ENCODE results near the gene PCDHGA9.
"Not testable (repeated sequence)": the region's sequence is repeated elsewhere in the genome, so short reads cannot be mapped to it uniquely, and the experiment has no call there.

The PCDHGA9 gene

DNA sequence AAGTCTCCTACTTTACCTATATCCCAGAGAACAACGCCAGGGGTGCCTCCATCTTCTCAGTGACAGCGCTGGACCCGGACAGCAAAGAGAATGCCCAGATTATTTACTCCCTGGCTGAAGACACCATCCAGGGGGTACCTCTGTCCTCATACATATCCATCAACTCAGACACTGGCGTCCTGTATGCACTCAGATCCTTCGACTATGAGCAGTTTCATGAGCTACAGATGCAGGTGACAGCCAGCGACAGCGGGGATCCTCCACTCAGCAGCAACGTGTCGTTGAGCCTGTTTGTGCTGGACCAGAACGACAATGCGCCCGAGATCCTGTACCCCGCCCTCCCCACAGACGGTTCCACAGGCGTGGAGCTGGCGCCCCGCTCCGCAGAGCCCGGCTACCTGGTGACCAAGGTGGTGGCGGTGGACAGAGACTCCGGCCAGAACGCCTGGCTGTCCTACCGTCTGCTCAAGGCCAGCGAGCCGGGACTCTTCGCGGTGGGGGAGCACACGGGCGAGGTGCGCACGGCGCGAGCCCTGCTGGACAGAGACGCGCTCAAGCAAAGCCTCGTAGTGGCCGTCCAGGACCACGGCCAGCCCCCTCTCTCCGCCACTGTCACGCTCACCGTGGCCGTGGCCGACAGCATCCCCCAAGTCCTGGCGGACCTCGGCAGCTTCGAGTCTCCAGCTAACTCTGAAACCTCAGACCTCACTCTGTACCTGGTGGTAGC is 12.1 kb downstream of the PCDHGA9 start:
- not testable (repeated sequence) for DNase-seq

DNA sequence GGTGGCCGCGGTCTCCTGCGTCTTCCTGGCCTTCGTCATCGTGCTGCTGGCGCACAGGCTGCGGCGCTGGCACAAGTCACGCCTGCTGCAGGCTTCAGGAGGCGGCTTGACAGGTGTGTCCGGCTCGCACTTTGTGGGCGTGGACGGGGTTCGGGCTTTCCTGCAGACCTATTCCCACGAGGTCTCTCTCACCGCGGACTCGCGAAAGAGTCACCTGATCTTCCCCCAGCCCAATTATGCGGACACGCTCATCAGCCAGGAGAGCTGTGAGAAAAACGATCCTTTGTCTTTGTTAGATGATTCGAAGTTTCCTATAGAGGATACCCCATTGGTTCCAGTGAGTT is 12.7 kb downstream of the PCDHGA9 start:
- not testable (repeated sequence) for DNase-seq

DNA sequence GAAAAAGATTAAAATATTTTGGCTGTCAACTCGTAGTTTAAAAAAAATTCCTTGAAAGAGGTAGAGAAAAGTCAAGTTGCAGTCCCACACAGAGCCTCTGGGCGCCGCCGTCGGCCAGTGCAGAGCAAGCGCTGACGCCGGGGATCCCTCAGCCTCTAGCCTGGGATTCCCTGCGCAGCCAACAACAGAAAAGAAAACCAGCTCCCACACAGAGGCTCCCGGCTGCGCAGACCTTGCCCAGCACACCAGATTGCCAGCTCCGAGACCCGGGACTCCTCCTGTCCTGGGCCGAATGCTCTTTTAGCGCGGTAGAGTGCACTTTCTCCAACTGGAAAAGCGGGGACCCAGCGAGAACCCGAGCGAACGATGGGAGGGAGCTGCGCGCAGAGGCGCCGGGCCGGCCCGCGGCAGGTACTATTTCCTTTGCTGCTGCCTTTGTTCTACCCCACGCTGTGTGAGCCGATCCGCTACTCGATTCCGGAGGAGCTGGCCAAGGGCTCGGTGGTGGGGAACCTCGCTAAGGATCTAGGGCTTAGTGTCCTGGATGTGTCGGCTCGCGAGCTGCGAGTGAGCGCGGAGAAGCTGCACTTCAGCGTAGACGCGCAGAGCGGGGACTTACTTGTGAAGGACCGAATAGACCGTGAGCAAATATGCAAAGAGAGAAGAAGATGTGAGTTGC is 15.1 kb downstream of the PCDHGA9 start, which contains the start of gene PCDHGB7:
TSS of gene PCDHGB7 (plus strand) at position 184 of the 679 bp plus-strand sequence. CDS start at position 367, 183 bp downstream.
- DNase-seq: not testable (repeated sequence)

DNA sequence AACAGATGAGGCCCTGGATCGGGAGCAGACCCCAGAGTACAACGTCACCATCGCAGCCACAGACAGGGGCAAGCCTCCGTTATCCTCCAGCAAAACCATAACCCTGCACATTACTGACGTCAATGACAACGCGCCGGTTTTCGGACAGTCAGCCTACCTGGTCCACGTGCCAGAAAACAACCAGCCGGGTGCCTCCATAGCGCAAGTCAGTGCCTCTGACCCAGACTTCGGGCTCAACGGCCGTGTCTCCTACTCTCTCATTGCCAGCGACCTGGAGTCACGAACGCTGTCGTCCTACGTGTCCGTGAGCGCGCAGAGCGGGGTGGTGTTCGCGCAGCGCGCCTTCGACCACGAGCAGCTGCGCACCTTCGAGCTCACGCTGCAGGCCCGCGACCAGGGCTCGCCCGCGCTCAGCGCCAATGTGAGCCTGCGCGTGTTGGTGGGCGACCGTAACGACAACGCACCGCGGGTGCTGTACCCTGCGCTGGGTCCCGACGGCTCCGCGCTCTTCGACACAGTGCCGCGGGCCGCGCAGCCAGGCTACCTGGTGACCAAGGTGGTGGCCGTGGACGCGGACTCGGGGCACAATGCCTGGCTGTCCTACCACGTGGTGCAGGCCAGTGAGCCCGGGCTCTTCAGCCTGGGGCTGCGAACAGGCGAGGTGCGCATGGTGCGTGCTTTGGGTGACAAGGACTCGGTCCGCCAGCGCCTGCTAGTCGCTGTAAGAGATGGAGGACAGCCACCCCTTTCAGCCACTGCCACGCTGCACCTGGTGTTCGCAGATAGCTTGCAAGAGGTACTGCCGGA is 16.7 kb downstream of the PCDHGA9 start:
- DNase-seq: no peak

DNA sequence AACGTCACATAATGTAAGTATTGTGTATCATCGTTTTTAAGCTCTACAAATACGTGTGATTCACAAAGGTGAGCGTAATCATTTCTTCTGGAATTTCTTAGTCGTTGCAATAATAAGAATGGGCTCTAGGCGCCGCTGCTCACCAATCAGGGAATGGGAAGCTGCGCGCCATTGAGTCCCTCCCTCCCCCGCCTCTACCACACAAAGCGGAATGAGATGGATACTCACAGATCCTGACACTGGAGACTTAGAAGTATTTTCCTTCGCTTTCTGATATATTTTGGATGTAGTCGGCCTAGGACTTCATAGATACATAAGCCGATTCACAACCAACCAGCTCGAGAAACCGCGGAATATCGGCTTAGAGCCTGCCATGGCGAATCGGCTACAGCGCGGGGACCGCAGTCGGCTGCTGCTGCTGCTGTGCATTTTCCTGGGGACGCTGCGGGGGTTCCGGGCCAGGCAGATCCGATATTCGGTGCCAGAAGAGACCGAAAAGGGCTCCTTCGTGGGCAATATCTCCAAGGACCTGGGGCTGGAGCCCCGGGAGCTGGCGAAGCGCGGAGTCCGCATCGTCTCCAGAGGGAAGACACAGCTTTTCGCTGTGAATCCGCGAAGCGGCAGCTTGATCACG is 18.4 kb downstream of the PCDHGA9 start, which contains the start of gene PCDHGA11:
TSS of gene PCDHGA11 (plus strand) at position 197 of the 634 bp plus-strand sequence. CDS start at position 374, 177 bp downstream.
- no peak for DNase-seq

DNA sequence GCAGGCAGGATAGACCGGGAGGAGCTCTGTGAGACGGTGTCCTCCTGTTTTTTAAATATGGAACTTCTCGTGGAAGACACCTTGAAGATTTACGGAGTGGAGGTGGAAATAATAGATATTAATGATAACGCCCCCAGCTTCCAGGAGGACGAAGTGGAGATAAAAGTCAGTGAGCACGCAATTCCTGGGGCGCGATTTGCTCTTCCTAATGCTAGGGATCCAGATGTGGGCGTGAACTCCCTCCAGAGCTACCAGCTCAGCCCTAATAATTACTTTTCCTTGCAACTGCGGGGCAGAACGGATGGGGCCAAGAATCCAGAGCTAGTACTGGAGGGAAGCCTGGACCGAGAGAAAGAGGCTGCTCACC is 18.9 kb downstream of the PCDHGA9 start:
- no peak for DNase-seq

DNA sequence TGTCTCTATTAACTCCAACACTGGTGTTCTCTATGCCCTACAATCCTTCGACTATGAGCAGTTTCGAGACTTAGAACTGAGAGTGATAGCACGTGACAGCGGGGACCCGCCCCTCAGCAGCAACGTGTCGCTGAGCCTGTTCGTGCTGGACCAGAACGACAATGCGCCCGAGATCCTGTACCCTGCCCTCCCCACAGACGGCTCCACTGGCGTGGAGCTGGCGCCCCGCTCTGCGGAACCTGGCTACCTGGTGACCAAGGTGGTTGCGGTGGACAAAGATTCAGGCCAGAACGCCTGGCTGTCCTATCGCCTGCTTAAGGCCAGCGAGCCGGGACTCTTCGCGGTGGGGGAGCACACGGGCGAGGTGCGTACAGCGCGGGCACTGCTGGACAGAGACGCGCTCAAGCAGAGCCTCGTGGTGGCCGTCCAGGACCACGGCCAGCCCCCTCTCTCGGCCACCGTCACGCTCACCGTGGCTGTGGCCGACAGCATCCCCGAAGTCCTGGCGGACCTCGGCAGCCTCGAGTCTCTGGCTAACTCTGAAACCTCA is 20.2 kb downstream of the PCDHGA9 start:
- DNase-seq: no peak

DNA sequence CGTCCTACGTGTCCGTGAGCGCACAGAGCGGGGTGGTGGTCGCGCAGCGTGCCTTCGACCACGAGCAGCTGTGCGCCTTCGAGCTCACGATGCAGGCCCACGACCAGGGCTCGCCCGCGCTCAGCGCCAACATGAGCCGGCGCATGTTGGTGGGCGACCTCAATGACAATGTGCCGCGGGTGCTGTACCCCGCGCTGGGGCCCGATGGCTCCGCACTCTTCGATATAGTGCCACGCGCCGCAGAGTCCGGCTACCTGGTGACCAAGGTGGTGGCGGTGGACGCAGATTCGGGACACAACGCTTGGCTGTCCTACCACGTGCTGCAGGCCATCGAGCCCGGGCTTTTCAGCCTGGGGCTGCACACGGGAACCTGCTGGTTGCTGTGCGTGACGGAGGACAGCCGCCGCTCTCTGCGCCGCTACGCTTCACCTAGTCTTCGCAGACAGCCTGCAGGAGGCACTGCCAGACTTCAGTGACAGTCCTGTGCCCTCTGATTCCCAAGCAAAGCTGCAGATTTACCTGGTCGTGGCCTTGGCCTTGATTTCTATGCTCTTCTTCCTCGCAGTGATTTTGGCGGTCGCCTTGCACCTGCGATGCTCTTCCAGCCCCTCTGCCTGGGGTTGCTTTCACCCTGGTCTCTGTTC is 25.3 kb downstream of the PCDHGA9 start:
- no peak for DNase-seq

DNA sequence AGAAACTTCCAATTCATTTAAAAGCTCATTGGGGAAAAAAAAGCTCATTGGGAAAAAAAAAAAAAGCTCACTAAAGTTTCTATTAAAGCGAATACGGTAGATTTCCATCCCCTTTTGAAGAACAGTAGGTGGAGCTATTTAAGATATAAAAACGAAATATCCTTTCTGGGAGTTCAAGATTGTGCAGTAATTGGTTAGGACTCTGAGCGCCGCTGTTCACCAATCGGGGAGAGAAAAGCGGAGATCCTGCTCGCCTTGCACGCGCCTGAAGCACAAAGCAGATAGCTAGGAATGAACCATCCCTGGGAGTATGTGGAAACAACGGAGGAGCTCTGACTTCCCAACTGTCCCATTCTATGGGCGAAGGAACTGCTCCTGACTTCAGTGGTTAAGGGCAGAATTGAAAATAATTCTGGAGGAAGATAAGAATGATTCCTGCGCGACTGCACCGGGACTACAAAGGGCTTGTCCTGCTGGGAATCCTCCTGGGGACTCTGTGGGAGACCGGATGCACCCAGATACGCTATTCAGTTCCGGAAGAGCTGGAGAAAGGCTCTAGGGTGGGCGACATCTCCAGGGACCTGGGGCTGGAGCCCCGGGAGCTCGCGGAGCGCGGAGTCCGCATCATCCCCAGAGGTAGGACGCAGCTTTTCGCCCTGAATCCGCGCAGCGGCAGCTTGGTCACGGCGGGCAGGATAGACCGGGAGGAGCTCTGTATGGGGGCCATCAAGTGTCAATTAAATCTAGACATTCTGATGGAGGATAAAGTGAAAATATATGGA is 27.9 kb downstream of the PCDHGA9 start, which contains the start of gene PCDHGA12:
TSS of gene PCDHGA12 (plus strand) at position 176 of the 782 bp plus-strand sequence. CDS start at position 429, 253 bp downstream.
- no peak for DNase-seq

DNA sequence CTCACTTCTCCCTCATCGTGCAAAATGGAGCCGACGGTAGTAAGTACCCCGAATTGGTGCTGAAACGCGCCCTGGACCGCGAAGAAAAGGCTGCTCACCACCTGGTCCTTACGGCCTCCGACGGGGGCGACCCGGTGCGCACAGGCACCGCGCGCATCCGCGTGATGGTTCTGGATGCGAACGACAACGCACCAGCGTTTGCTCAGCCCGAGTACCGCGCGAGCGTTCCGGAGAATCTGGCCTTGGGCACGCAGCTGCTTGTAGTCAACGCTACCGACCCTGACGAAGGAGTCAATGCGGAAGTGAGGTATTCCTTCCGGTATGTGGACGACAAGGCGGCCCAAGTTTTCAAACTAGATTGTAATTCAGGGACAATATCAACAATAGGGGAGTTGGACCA is 28.7 kb downstream of the PCDHGA9 start:
- DNase-seq: no peak

DNA sequence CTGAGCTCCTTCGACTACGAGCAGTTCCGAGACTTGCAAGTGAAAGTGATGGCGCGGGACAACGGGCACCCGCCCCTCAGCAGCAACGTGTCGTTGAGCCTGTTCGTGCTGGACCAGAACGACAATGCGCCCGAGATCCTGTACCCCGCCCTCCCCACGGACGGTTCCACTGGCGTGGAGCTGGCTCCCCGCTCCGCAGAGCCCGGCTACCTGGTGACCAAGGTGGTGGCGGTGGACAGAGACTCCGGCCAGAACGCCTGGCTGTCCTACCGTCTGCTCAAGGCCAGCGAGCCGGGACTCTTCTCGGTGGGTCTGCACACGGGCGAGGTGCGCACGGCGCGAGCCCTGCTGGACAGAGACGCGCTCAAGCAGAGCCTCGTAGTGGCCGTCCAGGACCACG is 29.7 kb downstream of the PCDHGA9 start:
- not testable (repeated sequence) for DNase-seq

DNA sequence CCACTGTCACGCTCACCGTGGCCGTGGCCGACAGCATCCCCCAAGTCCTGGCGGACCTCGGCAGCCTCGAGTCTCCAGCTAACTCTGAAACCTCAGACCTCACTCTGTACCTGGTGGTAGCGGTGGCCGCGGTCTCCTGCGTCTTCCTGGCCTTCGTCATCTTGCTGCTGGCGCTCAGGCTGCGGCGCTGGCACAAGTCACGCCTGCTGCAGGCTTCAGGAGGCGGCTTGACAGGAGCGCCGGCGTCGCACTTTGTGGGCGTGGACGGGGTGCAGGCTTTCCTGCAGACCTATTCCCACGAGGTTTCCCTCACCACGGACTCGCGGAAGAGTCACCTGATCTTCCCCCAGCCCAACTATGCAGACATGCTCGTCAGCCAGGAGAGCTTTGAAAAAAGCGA is 30.1 kb downstream of the PCDHGA9 start:
- not testable (repeated sequence) for DNase-seq

DNA sequence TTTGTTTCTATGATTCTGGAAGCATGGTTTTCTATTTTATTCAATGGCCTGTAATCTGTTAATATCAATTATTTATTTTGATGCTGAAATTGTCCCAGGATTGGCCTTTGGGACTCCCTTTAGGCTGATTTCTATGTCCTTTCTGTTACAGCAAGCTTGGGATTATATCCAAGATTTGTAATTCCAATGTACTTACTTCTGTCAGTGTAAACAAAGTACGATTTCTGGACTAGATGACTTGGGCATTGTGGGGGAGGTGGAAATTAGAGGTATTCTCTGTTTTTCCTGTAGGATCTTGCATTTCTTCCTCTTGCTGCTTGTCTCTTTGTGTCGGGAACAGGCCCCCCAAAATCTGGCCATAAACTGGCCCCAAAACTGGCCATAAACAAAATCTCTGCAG is 31.4 kb downstream of the PCDHGA9 start:
- DNase-seq: no peak

DNA sequence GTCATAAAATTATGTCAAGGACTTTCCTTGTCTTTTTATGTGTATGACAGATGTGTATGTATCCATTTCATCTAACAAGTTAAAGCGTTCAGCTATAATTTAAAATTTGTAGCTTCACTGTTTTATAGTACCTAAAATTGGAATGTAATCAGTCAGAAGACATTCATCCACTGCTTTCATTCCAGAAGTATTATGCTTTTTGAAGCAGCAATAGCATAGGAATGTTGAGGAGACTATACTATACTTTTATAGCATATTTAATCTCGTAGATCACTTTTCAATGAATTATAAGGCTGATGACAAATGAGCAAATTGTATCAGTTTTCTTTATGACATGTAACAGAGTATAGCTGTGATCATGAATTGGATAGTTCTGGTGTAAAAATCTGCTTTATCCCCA is 34.6 kb downstream of the PCDHGA9 start:
- no peak for DNase-seq

DNA sequence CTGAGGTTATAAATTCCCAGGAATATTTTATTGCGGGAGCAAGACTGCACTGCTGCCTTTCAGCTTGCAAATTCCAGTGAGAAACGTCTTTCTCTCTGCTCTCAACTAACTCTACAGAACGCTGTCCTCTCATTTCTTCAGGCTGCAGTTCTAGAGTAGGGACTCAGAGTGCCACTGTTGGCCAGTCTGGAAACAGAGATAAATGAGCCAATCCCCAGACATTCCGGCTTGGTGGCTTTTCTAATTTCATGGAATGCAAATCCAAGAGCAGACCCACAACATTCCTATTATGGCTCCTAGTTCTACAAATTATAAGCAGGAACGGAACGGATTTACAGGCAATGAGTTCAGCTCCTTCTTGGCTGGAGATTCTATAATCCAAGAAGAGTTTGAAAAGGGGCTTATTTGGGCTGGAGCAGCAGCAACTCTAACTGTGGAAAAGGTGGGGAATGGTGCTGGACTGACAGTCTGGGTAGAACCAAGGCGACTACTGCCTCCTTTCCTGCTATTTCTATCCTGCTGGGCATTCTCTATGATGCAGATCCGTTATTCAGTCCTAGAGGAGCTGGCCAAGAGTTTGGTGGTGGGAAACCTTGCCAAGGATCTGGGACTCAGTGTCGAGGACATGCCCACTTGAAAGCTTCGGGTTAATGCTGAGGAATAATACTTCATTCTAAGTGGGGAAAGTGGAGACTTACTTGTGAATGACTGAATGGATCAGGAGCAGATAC is 37.0 kb downstream of the PCDHGA9 start:
- no peak for DNase-seq

DNA sequence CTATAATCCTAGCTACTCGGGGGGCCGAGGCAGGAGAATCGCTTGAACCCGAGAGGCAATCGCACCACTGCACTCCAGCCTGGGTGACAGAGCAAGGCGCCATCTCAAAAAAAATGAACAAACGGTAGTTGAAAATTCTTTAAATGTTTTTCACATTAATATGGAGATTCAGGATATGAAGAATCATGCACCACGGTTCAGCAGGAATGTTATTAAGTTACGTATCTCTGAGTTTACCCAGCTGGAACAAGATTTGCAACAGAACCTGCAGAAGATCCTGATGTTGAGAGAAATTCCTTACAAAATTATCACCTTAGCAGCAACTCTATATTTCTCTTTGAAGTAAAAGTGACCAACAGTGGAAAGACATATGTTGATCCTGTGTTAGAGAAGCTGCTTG is 37.8 kb downstream of the PCDHGA9 start:
- DNase-seq: no peak

DNA sequence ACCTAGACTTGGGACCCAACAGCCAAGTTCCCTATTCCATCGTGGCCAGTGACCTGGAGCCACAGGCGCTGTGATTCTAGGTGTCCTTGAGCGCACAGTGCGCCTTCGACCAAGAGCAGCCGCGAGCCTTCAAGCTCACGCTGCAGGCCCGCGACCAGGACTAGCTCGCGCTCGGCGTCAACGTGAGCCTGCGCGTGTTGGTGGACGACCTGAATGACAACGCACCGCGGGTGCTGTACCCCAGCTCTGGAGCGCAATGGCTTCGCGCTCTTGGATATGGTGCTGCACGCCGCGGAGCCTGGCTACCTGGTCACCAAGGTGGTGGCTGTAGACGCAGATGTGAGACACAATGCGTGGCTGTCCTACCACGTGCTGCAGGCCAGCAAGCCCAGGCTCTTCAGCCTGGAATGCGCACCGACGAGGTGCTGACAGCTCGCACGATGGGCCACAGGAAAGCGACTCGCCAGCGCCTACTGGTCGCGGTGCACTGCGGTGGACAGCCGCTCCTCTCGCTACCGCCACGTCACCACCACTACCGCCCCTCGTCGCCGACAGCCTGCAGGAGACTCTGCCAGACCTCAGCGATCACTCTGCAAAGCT is 39.1 kb downstream of the PCDHGA9 start:
- no peak for DNase-seq
